Left cardiac atrium (tissue), 4 donors: Measurements from ENCODE around the gene STRN4. TPM values are rescaled to one million over a fixed set of nuclear protein-coding genes. Genes with fewer than 3 reads are reported as not detected.
"Not testable (repeated sequence)": the region's sequence is repeated elsewhere in the genome, so short reads cannot be mapped to it uniquely, and the experiment has no call there.

Experiments
- ATAC-seq, 2 donors: fragments of 200-7000 bp; cut with Tn5 transposase; one replicate each; pipeline ENCODE4 v1.9.1; 2020; ENCODE audit warnings: mild to moderate bottlenecking in 2 of 2, moderate library complexity in 2 of 2
- DNase-seq: peaks from one replicate; pipeline ENCODE4 v3.0.0-alpha.2; 2020
- intact Hi-C, 2 donors: fragments of 100-400 bp; cut with DNase I; formaldehyde crosslinking; loops; one replicate each; pipeline versions ENCODE4 v1.14.1 to v1.15.1; 2022 to 2023
- long read RNA-seq: library from polyadenylated mRNA; unstranded; transcript quantifications from one replicate; pipeline ENCODE4 v2.0.0, GENCODE V29; 2021
- total RNA-seq, 2 donors: library from RNA; stranded (reverse); fragmentation: NEBNext Ultra II Directional; extraction: Animal tissue kit (Norgen Biotek cat#: 25700); gene quantifications; one replicate each; pipeline ENCODE4 v1.2.1, GENCODE V29; 2021
- donor health status: DM: no; HTN: yes; CAD: no.
- donor health status: DM: no; HTN: yes; CAD: no; lungs with severe emphysema.
- donor health status: DM: yes; HTN: yes; CAD: no.
- donor health status: Dilated cardiomyopathy.

STRN4 gene
- 10 to 100 TPM; 37.2 to 61.9 TPM for total RNA-seq
- long read RNA-seq, partial matches to known transcripts: 14 of 22 reads
- long read RNA-seq, other reads (novel, unspliced or antisense): 2 of 22 reads

GRCh38 chr19:46746281-46747057, at the start of gene STRN4:
Gene STRN4, minus strand, starts transcription at chr19:46746450. Its CDS starts 20 bp downstream, at chr19:46746430.
- ATAC-seq (peak; percentile 74 to 88), DNase-seq (peak; percentile 58)
- intact Hi-C loops: no loop called here

GRCh38 chr19:46791944-46792343, 45.7 kb upstream of the STRN4 start:
- ATAC-seq: no peak
- intact Hi-C loops: no loop called here
- DNase-seq: no peak

GRCh38 chr19:46789371-46789770, 43.1 kb upstream of the STRN4 start:
- intact Hi-C loops: no loop called here
- no peak for DNase-seq
- ATAC-seq: no peak

GRCh38 chr19:46788968-46789338, 42.7 kb upstream of the STRN4 start:
- no peak for DNase-seq
- intact Hi-C loops: no loop called here
- no peak for ATAC-seq

- intact Hi-C loops: no loop called here
- DNase-seq: peak; percentile 99
These were observed 42.2 kb upstream of the STRN4 start, which contains the start of gene SLC1A5 for GRCh38 chr19:46788262-46788967. Gene SLC1A5, minus strand, starts transcription at chr19:46788594. Its CDS starts 629 bp downstream, at chr19:46787965.

GRCh38 chr19:46787331-46788261, 41.3 kb upstream of the STRN4 start:
- peak; percentile 75 for DNase-seq
- peak; percentile 55 to 56 for ATAC-seq
- intact Hi-C loops: no loop called here

More at GRCh38 chr19:46788262-46788967, 42.2 kb upstream of the STRN4 start, which contains the start of gene SLC1A5:
- ATAC-seq: peak; percentile 91 to 95

GRCh38 chr19:46787040-46787330, 40.7 kb upstream of the STRN4 start:
- intact Hi-C loops: no loop called here
- no peak for ATAC-seq

GRCh38 chr19:46786236-46787039, 40.2 kb upstream of the STRN4 start:
- intact Hi-C loops: no loop called here
- ATAC-seq (peak; percentile 31 to 44), DNase-seq (peak; percentile 79)

More at GRCh38 chr19:46787040-46787330, 40.7 kb upstream of the STRN4 start:
- no peak for DNase-seq

- DNase-seq: no peak
- intact Hi-C loops: no loop called here
- ATAC-seq: no peak
These were observed 39.7 kb upstream of the STRN4 start for GRCh38 chr19:46785980-46786235.

- intact Hi-C loops: no loop called here
- no peak for ATAC-seq
- DNase-seq: no peak
These were observed 39.1 kb upstream of the STRN4 start for GRCh38 chr19:46785054-46785979.

GRCh38 chr19:46784262-46785053, 38.2 kb upstream of the STRN4 start:
- ATAC-seq: peak; percentile 12 to 13
- intact Hi-C loops: no loop called here
- peak; percentile 73 for DNase-seq

GRCh38 chr19:46783670-46784069, 37.4 kb upstream of the STRN4 start:
- DNase-seq (no peak), ATAC-seq (no peak)
- intact Hi-C loops: no loop called here

GRCh38 chr19:46782355-46783019, 36.2 kb upstream of the STRN4 start:
- ATAC-seq (no peak), DNase-seq (no peak)
- intact Hi-C loops: no loop called here

GRCh38 chr19:46777956-46778645, 31.9 kb upstream of the STRN4 start:
- DNase-seq, intact Hi-C loops, ATAC-seq: not testable (repeated sequence)

GRCh38 chr19:46776927-46777911, 31.0 kb upstream of the STRN4 start:
- ATAC-seq (no peak), DNase-seq (no peak)
- intact Hi-C loops: no loop called here
